ENCODE data around the gene VAV3. TPM values are rescaled to one million over a fixed set of nuclear protein-coding genes. Genes with fewer than 3 reads are reported as not detected.

VAV3 gene
- total RNA-seq, 1 donor from 2014 or later: 2.6 TPM

DNA sequence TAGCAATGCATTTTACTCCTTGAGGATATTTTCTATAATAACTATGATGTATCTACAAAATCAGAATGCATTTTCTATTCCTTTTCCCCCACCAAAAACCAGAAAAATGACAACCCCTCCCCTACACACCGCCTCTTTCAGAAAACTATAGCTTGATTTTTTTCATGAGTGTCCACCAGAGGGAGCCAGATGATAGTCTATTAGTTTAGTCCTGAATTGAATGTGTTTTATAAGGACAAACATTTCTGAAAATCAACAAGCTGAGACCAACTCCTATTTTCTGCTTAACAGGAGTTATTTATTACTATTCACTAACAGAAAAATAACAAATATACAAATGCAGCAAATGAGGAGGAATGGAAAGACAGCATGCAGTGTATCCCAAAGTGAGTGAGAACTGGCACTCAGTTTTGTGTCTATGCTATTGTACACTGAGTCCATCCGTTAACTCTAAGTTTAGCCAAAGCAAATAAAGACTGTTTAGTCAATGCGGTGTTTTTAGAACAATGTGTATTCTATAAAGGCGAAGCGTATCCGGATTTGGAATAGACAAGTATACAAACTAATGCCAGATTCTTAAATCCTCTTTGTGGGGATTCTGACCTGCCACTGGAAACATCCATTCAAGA is 182.6 kb downstream of the VAV3 start:
- Histone ChIP-seq H3K27me3 (ENCODE audit: insufficient read depth, low read length) (no peaks in the 10 kb centered on the region), H3K9me3 (ENCODE audit: insufficient read depth, low read depth, low read length) (no peaks in the 10 kb centered on the region), H3K79me2 (ENCODE audit: insufficient read depth, low read length) (no peaks in the 10 kb centered on the region), H4K20me1 (ENCODE audit: insufficient read depth, low read length) (no peaks in the 10 kb centered on the region), H2AFZ (ENCODE audit: low read depth, low read length) (no peak overlapping the region), H3K36me3 (ENCODE audit: insufficient read depth, low read length) (no peaks in the 10 kb centered on the region), H3K27ac (ENCODE audit: low read depth, low read length) (no peak overlapping the region), H3K4me3 (ENCODE audit: insufficient read depth, low read depth, low read length) (no peak overlapping the region), H3K4me2 (ENCODE audit: low read length) (no peak overlapping the region), H3K4me1 (ENCODE audit: insufficient read depth, low read length) (no peaks in the 10 kb centered on the region), H3K9ac (ENCODE audit: low read length) (no peak overlapping the region)
- peak; percentile 19 for DNase-seq (ENCODE audit: low read depth)
- Mint-ChIP-seq H3K4me1 (ENCODE audit: low read depth, unreplicated experiment) (no peaks in the 10 kb centered on the region), H3K4me3 (ENCODE audit: unreplicated experiment) (no peak overlapping the region), H3K36me3 (ENCODE audit: low read depth, unreplicated experiment) (no peaks in the 10 kb centered on the region), H3K27me3 (ENCODE audit: low read depth, unreplicated experiment) (no peaks in the 10 kb centered on the region), H3K9me3 (ENCODE audit: unreplicated experiment) (no peaks in the 10 kb centered on the region), H3K27ac (ENCODE audit: unreplicated experiment) (no peak overlapping the region)
- TF ChIP-seq, protein P1, sequence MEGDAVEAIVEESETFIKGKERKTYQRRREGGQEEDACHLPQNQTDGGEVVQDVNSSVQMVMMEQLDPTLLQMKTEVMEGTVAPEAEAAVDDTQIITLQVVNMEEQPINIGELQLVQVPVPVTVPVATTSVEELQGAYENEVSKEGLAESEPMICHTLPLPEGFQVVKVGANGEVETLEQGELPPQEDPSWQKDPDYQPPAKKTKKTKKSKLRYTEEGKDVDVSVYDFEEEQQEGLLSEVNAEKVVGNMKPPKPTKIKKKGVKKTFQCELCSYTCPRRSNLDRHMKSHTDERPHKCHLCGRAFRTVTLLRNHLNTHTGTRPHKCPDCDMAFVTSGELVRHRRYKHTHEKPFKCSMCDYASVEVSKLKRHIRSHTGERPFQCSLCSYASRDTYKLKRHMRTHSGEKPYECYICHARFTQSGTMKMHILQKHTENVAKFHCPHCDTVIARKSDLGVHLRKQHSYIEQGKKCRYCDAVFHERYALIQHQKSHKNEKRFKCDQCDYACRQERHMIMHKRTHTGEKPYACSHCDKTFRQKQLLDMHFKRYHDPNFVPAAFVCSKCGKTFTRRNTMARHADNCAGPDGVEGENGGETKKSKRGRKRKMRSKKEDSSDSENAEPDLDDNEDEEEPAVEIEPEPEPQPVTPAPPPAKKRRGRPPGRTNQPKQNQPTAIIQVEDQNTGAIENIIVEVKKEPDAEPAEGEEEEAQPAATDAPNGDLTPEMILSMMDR (IDR thresholded peaks at IDR 0.05; ENCODE audit: insufficient read depth, low read depth, low read length): peak; percentile 43
- TF ChIP-seq EZH2 (IDR thresholded peaks at IDR 0.05; ENCODE audit: insufficient read depth, low read length): no peak
- no peak for FAIRE-seq

DNA sequence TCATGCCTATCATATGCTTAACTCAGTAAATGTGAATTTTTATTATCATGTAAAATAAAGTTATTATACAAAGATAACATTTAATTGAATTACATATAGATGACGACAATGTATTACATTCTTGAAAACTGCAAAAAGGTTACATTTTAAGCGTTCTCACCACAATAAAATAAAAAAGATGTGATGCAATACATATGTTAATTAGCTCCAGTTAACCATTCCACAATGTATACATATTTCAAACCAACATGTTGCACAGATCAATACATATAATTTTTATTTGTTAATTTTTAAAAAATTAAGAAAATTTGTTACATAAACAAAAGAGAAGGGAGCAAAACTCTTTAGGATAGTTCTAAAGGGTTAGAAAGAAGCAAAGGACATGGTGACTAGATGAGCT is 183.7 kb downstream of the VAV3 start:
- TF ChIP-seq EZH2 (IDR thresholded peaks at IDR 0.05; ENCODE audit: insufficient read depth, low read length): no peak
- TF ChIP-seq, protein P1 (IDR thresholded peaks at IDR 0.05; ENCODE audit: insufficient read depth, low read depth, low read length): no peak
- H4K20me1 ChIP-seq (ENCODE audit: insufficient read depth, low read length): no peaks in the 10 kb centered on the region
- no peak overlapping the region for H3K27ac ChIP-seq (ENCODE audit: low read depth, low read length)
- Mint-ChIP-seq H3K27me3 (ENCODE audit: low read depth, unreplicated experiment) (no peaks in the 10 kb centered on the region), H3K9me3 (ENCODE audit: unreplicated experiment) (no peaks in the 10 kb centered on the region), H3K4me3 (ENCODE audit: unreplicated experiment) (no peak overlapping the region), H3K27ac (ENCODE audit: unreplicated experiment) (no peak overlapping the region), H3K36me3 (ENCODE audit: low read depth, unreplicated experiment) (no peaks in the 10 kb centered on the region), H3K4me1 (ENCODE audit: low read depth, unreplicated experiment) (no peaks in the 10 kb centered on the region)
- H3K9me3 ChIP-seq (ENCODE audit: insufficient read depth, low read depth, low read length): no peaks in the 10 kb centered on the region
- no peak overlapping the region for H2AFZ ChIP-seq (ENCODE audit: low read depth, low read length)
- no peak overlapping the region for H3K9ac ChIP-seq (ENCODE audit: low read length)
- no peaks in the 10 kb centered on the region for H3K79me2 ChIP-seq (ENCODE audit: insufficient read depth, low read length)
- no peaks in the 10 kb centered on the region for H3K27me3 ChIP-seq (ENCODE audit: insufficient read depth, low read length)
- FAIRE-seq (no peak), DNase-seq (ENCODE audit: low read depth) (no peak)
- no peaks in the 10 kb centered on the region for H3K36me3 ChIP-seq (ENCODE audit: insufficient read depth, low read length)
- H3K4me1 ChIP-seq (ENCODE audit: insufficient read depth, low read length): no peaks in the 10 kb centered on the region
- no peak overlapping the region for H3K4me3 ChIP-seq (ENCODE audit: insufficient read depth, low read depth, low read length)
- no peak overlapping the region for H3K4me2 ChIP-seq (ENCODE audit: low read length)

DNA sequence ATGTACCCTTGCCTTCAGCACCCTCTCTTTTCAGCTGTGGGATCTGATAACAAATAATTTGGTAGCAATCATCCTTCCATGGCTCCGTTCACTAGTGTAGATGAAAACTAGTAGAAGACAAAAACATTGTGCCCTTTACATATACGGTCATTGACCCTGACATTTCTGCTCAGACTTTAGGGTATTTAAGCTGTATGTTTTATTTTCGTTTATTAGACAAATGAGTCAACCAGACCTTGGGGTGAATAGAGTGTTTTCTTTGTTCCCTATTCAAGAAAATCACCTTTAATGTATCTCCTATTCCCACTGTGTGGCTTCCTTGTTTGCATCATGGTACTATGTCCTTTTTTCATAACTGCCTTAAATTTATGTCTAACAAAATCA is 187.3 kb downstream of the VAV3 start:
- no peaks in the 10 kb centered on the region for H3K36me3 Mint-ChIP-seq (ENCODE audit: low read depth, unreplicated experiment)
- H3K27me3 ChIP-seq (ENCODE audit: insufficient read depth, low read length): no peaks in the 10 kb centered on the region
- no peak overlapping the region for H2AFZ ChIP-seq (ENCODE audit: low read depth, low read length)
- TF ChIP-seq, protein P1 (IDR thresholded peaks at IDR 0.05; ENCODE audit: insufficient read depth, low read depth, low read length): no peak
- no peak for TF ChIP-seq EZH2 (IDR thresholded peaks at IDR 0.05; ENCODE audit: insufficient read depth, low read length)
- DNase-seq (ENCODE audit: low read depth) (no peak), FAIRE-seq (no peak)
- no peak overlapping the region for H3K4me3 Mint-ChIP-seq (ENCODE audit: unreplicated experiment)
- no peak overlapping the region for H3K9ac ChIP-seq (ENCODE audit: low read length)
- H3K27me3 Mint-ChIP-seq (ENCODE audit: low read depth, unreplicated experiment): no peaks in the 10 kb centered on the region
- no peak overlapping the region for H3K4me3 ChIP-seq (ENCODE audit: insufficient read depth, low read depth, low read length)
- H3K79me2 ChIP-seq (ENCODE audit: insufficient read depth, low read length): no peaks in the 10 kb centered on the region
- no peak overlapping the region for H3K27ac ChIP-seq (ENCODE audit: low read depth, low read length)
- no peaks in the 10 kb centered on the region for H3K4me1 ChIP-seq (ENCODE audit: insufficient read depth, low read length)
- H4K20me1 ChIP-seq (ENCODE audit: insufficient read depth, low read length): no peaks in the 10 kb centered on the region
- no peaks in the 10 kb centered on the region for H3K36me3 ChIP-seq (ENCODE audit: insufficient read depth, low read length)
- no peaks in the 10 kb centered on the region for H3K9me3 ChIP-seq (ENCODE audit: insufficient read depth, low read depth, low read length)
- H3K9me3 Mint-ChIP-seq (ENCODE audit: unreplicated experiment): no peaks in the 10 kb centered on the region
- H3K4me2 ChIP-seq (ENCODE audit: low read length): no peak overlapping the region
- no peaks in the 10 kb centered on the region for H3K4me1 Mint-ChIP-seq (ENCODE audit: low read depth, unreplicated experiment)
- H3K27ac Mint-ChIP-seq (ENCODE audit: unreplicated experiment): no peak overlapping the region

Measured in astrocyte (in vitro differentiated cells and primary cell).